ENCODE measurements around the gene DOK6.

DNA sequence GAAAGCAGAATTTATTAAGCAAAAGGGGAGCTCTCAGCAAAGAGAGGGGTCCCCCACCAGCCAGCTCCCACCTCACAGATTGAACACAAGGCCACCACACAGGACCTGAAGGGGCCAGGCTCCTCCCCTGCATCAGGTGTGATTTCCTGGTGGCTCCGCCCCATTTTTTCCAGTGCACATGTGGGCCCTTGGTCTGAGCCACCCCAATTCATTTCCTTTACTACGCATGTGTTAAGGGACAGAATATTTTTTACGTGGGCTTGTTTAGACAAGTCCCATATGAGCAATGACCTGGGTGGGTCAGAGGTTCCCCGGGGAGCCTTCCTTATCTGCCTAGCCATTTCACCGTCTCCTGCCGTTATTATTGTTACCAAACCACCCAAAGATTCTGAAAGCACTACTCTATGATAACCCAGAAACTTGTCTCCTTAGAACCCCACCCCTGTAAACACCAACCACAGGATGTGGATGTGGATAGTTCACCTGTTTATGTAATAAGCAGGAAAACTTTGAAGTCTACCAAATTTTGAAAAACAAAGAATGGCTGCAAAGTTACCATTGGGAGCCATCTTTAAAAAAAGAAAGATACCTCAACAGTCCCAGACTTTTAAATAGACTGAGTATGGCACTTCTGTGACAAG lies 355.3 kb downstream of the DOK6 start:
- TF ChIP-seq, protein P1, sequence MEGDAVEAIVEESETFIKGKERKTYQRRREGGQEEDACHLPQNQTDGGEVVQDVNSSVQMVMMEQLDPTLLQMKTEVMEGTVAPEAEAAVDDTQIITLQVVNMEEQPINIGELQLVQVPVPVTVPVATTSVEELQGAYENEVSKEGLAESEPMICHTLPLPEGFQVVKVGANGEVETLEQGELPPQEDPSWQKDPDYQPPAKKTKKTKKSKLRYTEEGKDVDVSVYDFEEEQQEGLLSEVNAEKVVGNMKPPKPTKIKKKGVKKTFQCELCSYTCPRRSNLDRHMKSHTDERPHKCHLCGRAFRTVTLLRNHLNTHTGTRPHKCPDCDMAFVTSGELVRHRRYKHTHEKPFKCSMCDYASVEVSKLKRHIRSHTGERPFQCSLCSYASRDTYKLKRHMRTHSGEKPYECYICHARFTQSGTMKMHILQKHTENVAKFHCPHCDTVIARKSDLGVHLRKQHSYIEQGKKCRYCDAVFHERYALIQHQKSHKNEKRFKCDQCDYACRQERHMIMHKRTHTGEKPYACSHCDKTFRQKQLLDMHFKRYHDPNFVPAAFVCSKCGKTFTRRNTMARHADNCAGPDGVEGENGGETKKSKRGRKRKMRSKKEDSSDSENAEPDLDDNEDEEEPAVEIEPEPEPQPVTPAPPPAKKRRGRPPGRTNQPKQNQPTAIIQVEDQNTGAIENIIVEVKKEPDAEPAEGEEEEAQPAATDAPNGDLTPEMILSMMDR (conservative IDR thresholded peaks at IDR 0.05; ENCODE audit: low read depth, low read length): no peak
- no peak for TF ChIP-seq EZH2phosphoT487 (IDR thresholded peaks at IDR 0.05; ENCODE audit: borderline replicate concordance, low read length)
- no peak for TF ChIP-seq EZH2 (IDR thresholded peaks at IDR 0.05; ENCODE audit: low read length, unreplicated experiment)
